Activated T-cell treated with anti-CD3 and anti-CD28 coated beads, Interleukin-2, amount 50 U/mL, for 1 hour (primary cell): ENCODE data around the gene SEL1L3.
"Not testable (repeated sequence)": the region's sequence is repeated elsewhere in the genome, so short reads cannot be mapped to it uniquely, and the experiment has no call there.

Source experiments
- DNase-seq: peaks from one replicate; pipeline ENCODE4 v3.0.0-alpha.2; 2020

SEL1L3 gene

GRCh38 chr4:25879091-25879584, 16.4 kb upstream of the SEL1L3 start:
- DNase-seq: no peak

GRCh38 chr4:25878676-25879075, 15.9 kb upstream of the SEL1L3 start:
- DNase-seq: no peak

- DNase-seq: no peak
Observed at GRCh38 chr4:25875281-25875745, 12.5 kb upstream of the SEL1L3 start.

GRCh38 chr4:25874655-25875054, 11.9 kb upstream of the SEL1L3 start:
- DNase-seq: no peak

GRCh38 chr4:25873632-25874129, 10.9 kb upstream of the SEL1L3 start:
- no peak for DNase-seq

GRCh38 chr4:25872851-25873631, 10.3 kb upstream of the SEL1L3 start:
- no peak for DNase-seq

- no peak for DNase-seq
Observed at GRCh38 chr4:25870081-25870480, 7.3 kb upstream of the SEL1L3 start.

- DNase-seq: no peak
Observed at GRCh38 chr4:25867781-25868294, 5.0 kb upstream of the SEL1L3 start.

- not testable (repeated sequence) for DNase-seq
Observed at GRCh38 chr4:25866401-25866800, 3.6 kb upstream of the SEL1L3 start.

GRCh38 chr4:25865586-25865985, 2.8 kb upstream of the SEL1L3 start:
- DNase-seq: no peak

GRCh38 chr4:25863831-25864418, 1.1 kb upstream of the SEL1L3 start:
- DNase-seq: no peak

GRCh38 chr4:25863347-25863784, 578 bp upstream of the SEL1L3 start:
- DNase-seq: peak; percentile 32

- DNase-seq: peak; percentile 45
Observed at GRCh38 chr4:25861951-25862410, 807 bp downstream of the SEL1L3 start.

GRCh38 chr4:25861280-25861950, 1.4 kb downstream of the SEL1L3 start:
- no peak for DNase-seq

GRCh38 chr4:25860586-25861279, 2.1 kb downstream of the SEL1L3 start:
- DNase-seq: no peak

GRCh38 chr4:25859429-25860148, 3.2 kb downstream of the SEL1L3 start:
- no peak for DNase-seq

- DNase-seq: no peak
Observed at GRCh38 chr4:25857851-25858400, 4.9 kb downstream of the SEL1L3 start.

GRCh38 chr4:25857403-25857802, 5.4 kb downstream of the SEL1L3 start:
- DNase-seq: no peak

- DNase-seq: no peak
Observed at GRCh38 chr4:25856756-25857155, 6.0 kb downstream of the SEL1L3 start.

- DNase-seq: no peak
Observed at GRCh38 chr4:25852103-25852502, 10.7 kb downstream of the SEL1L3 start.

- DNase-seq: no peak
Observed at GRCh38 chr4:25847329-25847728, 15.5 kb downstream of the SEL1L3 start.
